ENCODE results near the gene FAM240A. TPM values are rescaled to one million over a fixed set of nuclear protein-coding genes. Genes with fewer than 3 reads are reported as not detected.

Gene FAM240A
- total and polyA plus RNA-seq, 2 donors (not counting 1 experiment from before 2014, with no cell fraction given) = not detected

DNA sequence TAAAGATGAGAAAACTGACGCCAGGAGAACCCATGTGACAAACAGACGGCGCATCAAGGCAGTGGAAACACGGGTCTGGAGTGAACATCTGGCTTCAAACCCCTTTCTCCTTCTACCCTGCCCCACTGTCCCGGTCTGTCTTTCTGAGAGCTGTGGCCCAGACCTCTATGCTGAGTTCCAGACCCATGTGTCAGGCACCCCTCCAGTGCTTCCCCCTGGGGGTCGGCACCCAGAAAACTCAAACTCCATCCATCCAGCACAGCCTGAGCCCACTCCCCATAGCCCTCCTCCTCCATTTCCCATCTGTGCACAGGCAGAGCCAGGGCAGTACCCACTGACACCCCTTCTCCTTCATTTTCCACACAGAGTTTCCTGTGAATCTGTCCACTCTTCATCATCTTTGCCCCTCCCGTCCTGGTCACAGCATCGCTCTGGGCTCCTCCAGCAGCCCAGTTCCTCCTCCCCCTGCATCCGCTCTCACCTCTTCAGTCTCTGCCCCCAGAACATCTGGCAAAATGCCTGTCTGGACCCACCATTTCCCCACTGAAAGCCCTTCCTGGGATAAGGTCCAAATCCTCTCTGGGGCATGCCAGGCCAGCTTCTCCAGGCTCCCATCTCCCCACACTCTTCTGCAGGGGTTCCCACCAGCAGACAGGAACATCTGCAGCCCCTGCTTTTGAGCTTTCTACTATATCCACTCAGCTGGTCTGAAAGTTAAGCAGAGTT, 2.9 kb downstream of the FAM240A start:
- Histone ChIP-seq H3K9me3 (ENCODE audit: control insufficient read depth, insufficient read depth, low read depth, low read length) (no peaks in the 10 kb centered on the region), H3K4me1 (ENCODE audit: control insufficient read depth, extremely low read depth, insufficient read depth, low read length) (no peaks in the 10 kb centered on the region), H3K9ac (ENCODE audit: insufficient read depth, low read length) (no peak overlapping the region), H3K27ac (ENCODE audit: insufficient read depth, low read length) (no peak overlapping the region), H3K79me2 (ENCODE audit: control insufficient read depth, insufficient read depth, low read length) (no peaks in the 10 kb centered on the region), H4K20me1 (ENCODE audit: control insufficient read depth, extremely low read depth, insufficient read depth, low read length) (no peaks in the 10 kb centered on the region), H3K4me2 (ENCODE audit: extremely low read depth, insufficient read depth, low read length) (no peak overlapping the region), H3K4me3 (replicated peaks in 1 of 4; ENCODE audit: control extremely low read depth in 1 of 4, insufficient read depth in 1 of 4, low read depth in 3 of 4, low read length in 4 of 4) (no peak overlapping the region), H3K36me3 (ENCODE audit: control insufficient read depth, insufficient read depth, low read length) (no peaks in the 10 kb centered on the region), H3K27me3 (ENCODE audit: control insufficient read depth, insufficient read depth, low read length) (peaks cover 6% of the 10 kb centered on the region), H2AFZ (ENCODE audit: low read length) (no peak overlapping the region)
- no peak for DNase-seq (ENCODE audit: low read depth in 2 of 2)
- TF ChIP-seq EZH2 (IDR thresholded peaks at IDR 0.05; ENCODE audit: low read length, missing control alignments) = no peak
- TF ChIP-seq, protein P1, sequence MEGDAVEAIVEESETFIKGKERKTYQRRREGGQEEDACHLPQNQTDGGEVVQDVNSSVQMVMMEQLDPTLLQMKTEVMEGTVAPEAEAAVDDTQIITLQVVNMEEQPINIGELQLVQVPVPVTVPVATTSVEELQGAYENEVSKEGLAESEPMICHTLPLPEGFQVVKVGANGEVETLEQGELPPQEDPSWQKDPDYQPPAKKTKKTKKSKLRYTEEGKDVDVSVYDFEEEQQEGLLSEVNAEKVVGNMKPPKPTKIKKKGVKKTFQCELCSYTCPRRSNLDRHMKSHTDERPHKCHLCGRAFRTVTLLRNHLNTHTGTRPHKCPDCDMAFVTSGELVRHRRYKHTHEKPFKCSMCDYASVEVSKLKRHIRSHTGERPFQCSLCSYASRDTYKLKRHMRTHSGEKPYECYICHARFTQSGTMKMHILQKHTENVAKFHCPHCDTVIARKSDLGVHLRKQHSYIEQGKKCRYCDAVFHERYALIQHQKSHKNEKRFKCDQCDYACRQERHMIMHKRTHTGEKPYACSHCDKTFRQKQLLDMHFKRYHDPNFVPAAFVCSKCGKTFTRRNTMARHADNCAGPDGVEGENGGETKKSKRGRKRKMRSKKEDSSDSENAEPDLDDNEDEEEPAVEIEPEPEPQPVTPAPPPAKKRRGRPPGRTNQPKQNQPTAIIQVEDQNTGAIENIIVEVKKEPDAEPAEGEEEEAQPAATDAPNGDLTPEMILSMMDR (conservative IDR thresholded peaks at IDR 0.05 in 1 of 2, IDR thresholded peaks at IDR 0.05 in 1 of 2; ENCODE audit: low read depth in 1 of 2, low read length in 2 of 2) = no peak

- no peak for DNase-seq (ENCODE audit: low read depth in 2 of 2)
- Histone ChIP-seq H3K27me3 (ENCODE audit: control insufficient read depth, insufficient read depth, low read length) (peaks cover 6% of the 10 kb centered on the region), H3K4me3 (replicated peaks in 1 of 4; ENCODE audit: control extremely low read depth in 1 of 4, insufficient read depth in 1 of 4, low read depth in 3 of 4, low read length in 4 of 4) (no peak overlapping the region), H3K36me3 (ENCODE audit: control insufficient read depth, insufficient read depth, low read length) (no peaks in the 10 kb centered on the region), H3K9me3 (ENCODE audit: control insufficient read depth, insufficient read depth, low read depth, low read length) (no peaks in the 10 kb centered on the region), H4K20me1 (ENCODE audit: control insufficient read depth, extremely low read depth, insufficient read depth, low read length) (no peaks in the 10 kb centered on the region), H3K4me1 (ENCODE audit: control insufficient read depth, extremely low read depth, insufficient read depth, low read length) (no peaks in the 10 kb centered on the region), H3K79me2 (ENCODE audit: control insufficient read depth, insufficient read depth, low read length) (no peaks in the 10 kb centered on the region), H3K9ac (ENCODE audit: insufficient read depth, low read length) (no peak overlapping the region), H2AFZ (ENCODE audit: low read length) (no peak overlapping the region), H3K27ac (ENCODE audit: insufficient read depth, low read length) (no peak overlapping the region), H3K4me2 (ENCODE audit: extremely low read depth, insufficient read depth, low read length) (no peak overlapping the region)
- TF ChIP-seq, protein P1 (conservative IDR thresholded peaks at IDR 0.05 in 1 of 2, IDR thresholded peaks at IDR 0.05 in 1 of 2; ENCODE audit: low read depth in 1 of 2, low read length in 2 of 2) = no peak
- no peak for TF ChIP-seq EZH2 (IDR thresholded peaks at IDR 0.05; ENCODE audit: low read length, missing control alignments)
These were observed 3.7 kb downstream of the FAM240A start for GRCh38 chr3:46615976-46616375.

DNA sequence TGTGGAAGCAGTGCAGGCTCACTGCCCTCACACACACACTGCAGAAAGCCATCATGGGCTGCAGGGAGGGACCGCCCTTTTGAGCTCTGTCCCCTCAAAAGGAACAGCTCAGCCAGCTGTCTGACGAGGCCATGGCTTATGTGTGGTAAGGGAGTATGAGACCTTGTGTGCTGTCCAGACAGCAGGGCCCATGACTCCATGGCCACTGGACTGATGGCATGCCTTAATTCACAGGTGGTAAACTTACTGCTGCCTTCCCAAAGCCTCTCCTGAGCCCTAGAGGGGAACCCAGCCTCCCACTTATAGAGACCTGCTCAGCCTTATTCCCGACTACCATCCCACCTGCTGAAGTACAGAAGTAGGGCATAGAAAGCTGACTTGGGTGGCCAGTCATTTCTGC, 5.6 kb downstream of the FAM240A start:
- no peaks in the 10 kb centered on the region for H3K79me2 ChIP-seq (ENCODE audit: control insufficient read depth, insufficient read depth, low read length)
- H3K27ac ChIP-seq (ENCODE audit: insufficient read depth, low read length) = no peak overlapping the region
- no peaks in the 10 kb centered on the region for H3K9me3 ChIP-seq (ENCODE audit: control insufficient read depth, insufficient read depth, low read depth, low read length)
- peaks cover 6% of the 10 kb centered on the region for H3K27me3 ChIP-seq (ENCODE audit: control insufficient read depth, insufficient read depth, low read length)
- H3K36me3 ChIP-seq (ENCODE audit: control insufficient read depth, insufficient read depth, low read length) = no peaks in the 10 kb centered on the region
- DNase-seq (ENCODE audit: low read depth in 2 of 2) = no peak
- H3K9ac ChIP-seq (ENCODE audit: insufficient read depth, low read length) = no peak overlapping the region
- H4K20me1 ChIP-seq (ENCODE audit: control insufficient read depth, extremely low read depth, insufficient read depth, low read length) = no peaks in the 10 kb centered on the region
- no peaks in the 10 kb centered on the region for H3K4me1 ChIP-seq (ENCODE audit: control insufficient read depth, extremely low read depth, insufficient read depth, low read length)
- TF ChIP-seq EZH2 (IDR thresholded peaks at IDR 0.05; ENCODE audit: low read length, missing control alignments) = no peak
- TF ChIP-seq, protein P1 (conservative IDR thresholded peaks at IDR 0.05 in 1 of 2, IDR thresholded peaks at IDR 0.05 in 1 of 2; ENCODE audit: low read depth in 1 of 2, low read length in 2 of 2) = no peak
- H2AFZ ChIP-seq (ENCODE audit: low read length) = no peak overlapping the region
- H3K4me2 ChIP-seq (ENCODE audit: extremely low read depth, insufficient read depth, low read length) = no peak overlapping the region
- H3K4me3 ChIP-seq (replicated peaks in 1 of 4; ENCODE audit: control extremely low read depth in 1 of 4, insufficient read depth in 1 of 4, low read depth in 3 of 4, low read length in 4 of 4) = no peak overlapping the region

Measured in fibroblast of lung (primary cell).